ENCODE results near the gene DGKI.

- TF ChIP-seq POLR2A (IDR thresholded peaks at IDR 0.05; ENCODE audit: low read length) (no peak), CTCF (IDR thresholded peaks at IDR 0.05) (no peak), ZC3H11A (IDR thresholded peaks at IDR 0.05) (no peak)
Measured at GRCh38 chr7:137828456-137828855, 18.3 kb downstream of the DGKI start.
